Stimulated activated naive B cell treated with anti-CD40 and anti-IgM and Interleukin-4, amounts not matched to agents 10 μg/mL and 1 μg/mL and 100 μg/mL, for 72 hours (primary cell): Measurements from ENCODE around the gene OCA2.

Experiments
- ATAC-seq, 2 donors: fragments of 150-1000 bp; cut with Tn5 transposase; replicated peaks; 2 replicates each; pipeline ENCODE4 v1.10.0; 2021; ENCODE audit warnings: moderate library complexity in 1 of 2
- DNase-seq: peaks from one replicate; pipeline ENCODE4 v3.0.0; 2021
- H3K27ac Mint-ChIP-seq: one replicate; pipeline ENCODE4 v1.8.0; 2022; ENCODE audit warnings: mild to moderate bottlenecking, mixed read lengths
- H3K27me3 Mint-ChIP-seq, 2 donors: one replicate each; pipeline ENCODE4 v1.8.0; 2022; ENCODE audit warnings: mixed read lengths in 2 of 2
- H3K36me3 Mint-ChIP-seq, 2 donors: one replicate each; pipeline ENCODE4 v1.8.0; 2022; ENCODE audit warnings: mixed read lengths in 2 of 2, mild to moderate bottlenecking in 1 of 2
- H3K4me1 Mint-ChIP-seq, 2 donors: one replicate each; pipeline ENCODE4 v1.8.0; 2022; ENCODE audit warnings: mixed read lengths in 2 of 2, mild to moderate bottlenecking in 1 of 2
- H3K4me3 Mint-ChIP-seq, 2 donors: one replicate each; pipeline ENCODE4 v1.8.0; 2022; ENCODE audit warnings: mild to moderate bottlenecking in 2 of 2, mixed read lengths in 2 of 2, moderate library complexity in 1 of 2
- H3K9me3 Mint-ChIP-seq, 2 donors: one replicate each; pipeline ENCODE4 v1.8.0; 2022; ENCODE audit warnings: mixed read lengths in 2 of 2, mild to moderate bottlenecking in 1 of 2

OCA2 gene

GRCh38 chr15:27752691-27753090, 346.4 kb downstream of the OCA2 start:
- ATAC-seq: no peak
- Mint-ChIP-seq H3K4me3 (no peak overlapping the region), H3K36me3 (no peaks in the 10 kb centered on the region), H3K4me1 (no peaks in the 10 kb centered on the region), H3K9me3 (peaks cover 0 to 2% of the 10 kb centered on the region in 2 donors), H3K27ac (no peak overlapping the region), H3K27me3 (no peaks in the 10 kb centered on the region)
- DNase-seq: no peak

GRCh38 chr15:27747997-27748396, 351.1 kb downstream of the OCA2 start:
- no peak for DNase-seq
- H3K4me1 Mint-ChIP-seq: no peaks in the 10 kb centered on the region
- H3K4me3 Mint-ChIP-seq: no peak overlapping the region
- ATAC-seq: no peak
- H3K9me3 Mint-ChIP-seq: no peaks in the 10 kb centered on the region
- H3K27me3 Mint-ChIP-seq: no peaks in the 10 kb centered on the region
- no peaks in the 10 kb centered on the region for H3K36me3 Mint-ChIP-seq
- no peak overlapping the region for H3K27ac Mint-ChIP-seq

- Mint-ChIP-seq H3K27me3 (no peaks in the 10 kb centered on the region), H3K9me3 (no peaks in the 10 kb centered on the region), H3K36me3 (no peaks in the 10 kb centered on the region), H3K4me3 (no peak overlapping the region), H3K4me1 (no peaks in the 10 kb centered on the region), H3K27ac (no peak overlapping the region)
- DNase-seq (no peak), ATAC-seq (no peak)
Measured at GRCh38 chr15:27746401-27746955, 352.6 kb downstream of the OCA2 start.

GRCh38 chr15:27744641-27745040, 354.5 kb downstream of the OCA2 start:
- H3K36me3 Mint-ChIP-seq: no peaks in the 10 kb centered on the region
- no peaks in the 10 kb centered on the region for H3K4me1 Mint-ChIP-seq
- peaks cover 0 to 5% of the 10 kb centered on the region in 2 donors for H3K9me3 Mint-ChIP-seq
- no peak overlapping the region for H3K4me3 Mint-ChIP-seq
- no peaks in the 10 kb centered on the region for H3K27me3 Mint-ChIP-seq
- DNase-seq: no peak
- no peak for ATAC-seq
- no peak overlapping the region for H3K27ac Mint-ChIP-seq

GRCh38 chr15:27743638-27744037, 355.5 kb downstream of the OCA2 start:
- peaks cover 0 to 6% of the 10 kb centered on the region in 2 donors for H3K9me3 Mint-ChIP-seq
- no peak for ATAC-seq
- no peak overlapping the region for H3K4me3 Mint-ChIP-seq
- H3K27ac Mint-ChIP-seq: no peak overlapping the region
- no peak for DNase-seq
- no peaks in the 10 kb centered on the region for H3K27me3 Mint-ChIP-seq
- no peaks in the 10 kb centered on the region for H3K36me3 Mint-ChIP-seq
- H3K4me1 Mint-ChIP-seq: no peaks in the 10 kb centered on the region

- no peak for DNase-seq
- Mint-ChIP-seq H3K4me3 (no peak overlapping the region), H3K27ac (no peak overlapping the region), H3K4me1 (no peaks in the 10 kb centered on the region), H3K27me3 (no peaks in the 10 kb centered on the region), H3K36me3 (no peaks in the 10 kb centered on the region), H3K9me3 (peaks cover 2 to 6% of the 10 kb centered on the region in 2 donors)
- ATAC-seq: no peak
Measured at GRCh38 chr15:27742751-27743477, 356.2 kb downstream of the OCA2 start.

GRCh38 chr15:27741226-27741860, 357.8 kb downstream of the OCA2 start:
- no peak overlapping the region for H3K4me3 Mint-ChIP-seq
- DNase-seq (no peak), ATAC-seq (no peak)
- H3K27ac Mint-ChIP-seq: no peak overlapping the region
- H3K36me3 Mint-ChIP-seq: no peaks in the 10 kb centered on the region
- no peaks in the 10 kb centered on the region for H3K4me1 Mint-ChIP-seq
- peaks cover 6 to 12% of the 10 kb centered on the region in 2 donors for H3K9me3 Mint-ChIP-seq
- no peaks in the 10 kb centered on the region for H3K27me3 Mint-ChIP-seq

- no peaks in the 10 kb centered on the region for H3K36me3 Mint-ChIP-seq
- no peaks in the 10 kb centered on the region for H3K27me3 Mint-ChIP-seq
- ATAC-seq (no peak), DNase-seq (no peak)
- peaks cover 20 to 23% of the 10 kb centered on the region in 2 donors for H3K9me3 Mint-ChIP-seq
- no peak overlapping the region for H3K27ac Mint-ChIP-seq
- no peak overlapping the region for H3K4me3 Mint-ChIP-seq
- no peaks in the 10 kb centered on the region for H3K4me1 Mint-ChIP-seq
Measured at GRCh38 chr15:27734785-27735495, 364.2 kb downstream of the OCA2 start.

GRCh38 chr15:27731776-27732175, 367.3 kb downstream of the OCA2 start:
- peaks cover 14 to 15% of the 10 kb centered on the region in 2 donors for H3K9me3 Mint-ChIP-seq
- no peak for ATAC-seq
- no peak overlapping the region for H3K4me3 Mint-ChIP-seq
- no peaks in the 10 kb centered on the region for H3K27me3 Mint-ChIP-seq
- no peaks in the 10 kb centered on the region for H3K4me1 Mint-ChIP-seq
- no peak overlapping the region for H3K27ac Mint-ChIP-seq
- DNase-seq: no peak
- H3K36me3 Mint-ChIP-seq: no peaks in the 10 kb centered on the region

- no peak overlapping the region for H3K27ac Mint-ChIP-seq
- H3K36me3 Mint-ChIP-seq: no peaks in the 10 kb centered on the region
- H3K4me3 Mint-ChIP-seq: no peak overlapping the region
- H3K4me1 Mint-ChIP-seq: no peaks in the 10 kb centered on the region
- ATAC-seq (no peak), DNase-seq (no peak)
- H3K9me3 Mint-ChIP-seq: peaks cover 14 to 15% of the 10 kb centered on the region in 2 donors
- H3K27me3 Mint-ChIP-seq: no peaks in the 10 kb centered on the region
Measured at GRCh38 chr15:27730868-27731267, 368.2 kb downstream of the OCA2 start.

GRCh38 chr15:27725731-27726130, 373.4 kb downstream of the OCA2 start:
- Mint-ChIP-seq H3K27ac (no peak overlapping the region), H3K9me3 (no peaks in the 10 kb centered on the region), H3K27me3 (no peaks in the 10 kb centered on the region), H3K4me1 (no peaks in the 10 kb centered on the region), H3K36me3 (no peaks in the 10 kb centered on the region), H3K4me3 (no peak overlapping the region)
- ATAC-seq (no peak), DNase-seq (no peak)

- Mint-ChIP-seq H3K4me1 (no peaks in the 10 kb centered on the region), H3K27ac (no peak overlapping the region), H3K4me3 (no peak overlapping the region), H3K9me3 (peaks cover 0 to 4% of the 10 kb centered on the region in 2 donors), H3K27me3 (no peaks in the 10 kb centered on the region), H3K36me3 (no peaks in the 10 kb centered on the region)
- DNase-seq: no peak
- no peak for ATAC-seq
Measured at GRCh38 chr15:27723821-27724220, 375.3 kb downstream of the OCA2 start.

GRCh38 chr15:27722102-27722501, 377.0 kb downstream of the OCA2 start:
- Mint-ChIP-seq H3K4me3 (no peak overlapping the region), H3K27ac (no peak overlapping the region), H3K27me3 (no peaks in the 10 kb centered on the region), H3K4me1 (no peaks in the 10 kb centered on the region), H3K36me3 (no peaks in the 10 kb centered on the region), H3K9me3 (peaks cover 8 to 17% of the 10 kb centered on the region in 2 donors)
- DNase-seq (no peak), ATAC-seq (no peak)

GRCh38 chr15:27714675-27715074, 384.4 kb downstream of the OCA2 start:
- H3K27me3 Mint-ChIP-seq: no peaks in the 10 kb centered on the region
- ATAC-seq: no peak
- no peak overlapping the region for H3K27ac Mint-ChIP-seq
- no peak overlapping the region for H3K4me3 Mint-ChIP-seq
- no peaks in the 10 kb centered on the region for H3K36me3 Mint-ChIP-seq
- peaks cover 11 to 28% of the 10 kb centered on the region in 2 donors for H3K9me3 Mint-ChIP-seq
- no peaks in the 10 kb centered on the region for H3K4me1 Mint-ChIP-seq
- no peak for DNase-seq
